Endometrial microvascular endothelial cells (primary cell): ENCODE data around the gene PIAS1. TPM values are rescaled to one million over a fixed set of nuclear protein-coding genes. Genes with fewer than 3 reads are reported as not detected.

Experiments used
- in situ Hi-C: cut with HindIII; loops from 2 replicates; pipeline ENCODE4 v1.10.0; 2017; ENCODE audit warnings: low sequenced_read_pairs, low pct_unique_long_range_greater_than_20kb; ENCODE audit errors: inconsistent ontology term
- total RNA-seq: library from RNA; depleted of rRNA; stranded (reverse); fragments of >200 nt; gene quantifications from one replicate; pipeline ENCODE4 v1.2.3, GENCODE V29; 2015; ENCODE audit errors: inconsistent ontology term

The PIAS1 gene
- total RNA-seq, 1 donor from 2014 or later: 13.8 TPM

DNA sequence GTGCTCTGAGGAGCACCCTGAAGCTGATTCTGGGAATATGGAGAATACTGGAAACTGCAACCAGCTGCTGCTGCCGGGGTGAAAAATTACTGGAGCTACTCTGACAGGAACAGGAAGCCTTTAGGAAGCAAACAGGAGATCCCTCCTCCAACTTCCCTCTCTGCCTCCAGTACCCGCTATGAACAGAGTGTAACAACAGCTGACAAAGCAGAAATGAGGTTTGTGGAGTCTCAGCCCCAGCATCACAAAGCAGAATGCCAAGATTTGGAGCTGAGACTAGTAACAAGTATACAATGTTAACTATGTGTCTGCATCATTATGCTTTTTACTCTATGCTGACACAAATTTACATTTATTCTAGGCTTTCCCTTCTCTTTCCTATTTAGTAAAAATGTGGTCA is 22.7 kb upstream of the PIAS1 start:
- in situ Hi-C loops: no loop called here

DNA sequence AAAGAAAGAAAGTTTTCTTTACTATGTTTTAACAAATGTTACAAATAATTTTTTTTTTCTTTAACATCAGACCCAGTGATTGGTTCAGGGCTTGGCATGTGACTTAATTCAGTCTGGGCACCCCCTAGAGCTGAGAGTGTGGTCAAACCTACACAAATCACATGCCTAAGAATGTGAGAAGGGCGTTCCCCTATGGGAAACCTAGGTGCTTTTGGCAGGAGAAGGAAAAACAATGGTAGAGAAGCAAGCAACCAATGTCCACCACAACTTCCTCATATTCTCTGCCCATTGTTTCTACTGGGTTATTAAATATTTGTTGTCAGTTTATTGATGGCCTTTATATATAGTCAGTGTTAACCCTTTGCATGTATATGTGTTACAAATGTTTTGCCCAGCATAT is 21.4 kb upstream of the PIAS1 start:
- in situ Hi-C loops: no loop called here

DNA sequence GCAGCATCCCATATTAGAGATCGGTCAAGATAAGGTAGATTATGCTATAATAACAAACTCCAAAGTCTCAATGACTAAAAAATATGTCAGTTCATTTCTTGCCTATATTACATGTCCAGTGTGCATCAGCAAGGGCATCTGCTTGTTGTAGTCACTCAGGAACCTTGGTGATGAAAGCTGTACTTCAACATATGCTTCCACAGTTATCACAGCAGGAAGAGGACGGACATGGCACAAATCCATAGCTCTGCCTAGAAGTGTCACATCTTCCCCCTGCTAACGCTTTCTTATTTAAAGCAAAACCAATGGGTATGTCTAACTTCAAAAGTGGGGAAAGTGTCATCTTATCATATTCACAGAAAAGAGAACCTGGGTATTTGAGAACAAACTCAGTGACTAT is 20.0 kb upstream of the PIAS1 start:
- in situ Hi-C loops: no loop called here

DNA sequence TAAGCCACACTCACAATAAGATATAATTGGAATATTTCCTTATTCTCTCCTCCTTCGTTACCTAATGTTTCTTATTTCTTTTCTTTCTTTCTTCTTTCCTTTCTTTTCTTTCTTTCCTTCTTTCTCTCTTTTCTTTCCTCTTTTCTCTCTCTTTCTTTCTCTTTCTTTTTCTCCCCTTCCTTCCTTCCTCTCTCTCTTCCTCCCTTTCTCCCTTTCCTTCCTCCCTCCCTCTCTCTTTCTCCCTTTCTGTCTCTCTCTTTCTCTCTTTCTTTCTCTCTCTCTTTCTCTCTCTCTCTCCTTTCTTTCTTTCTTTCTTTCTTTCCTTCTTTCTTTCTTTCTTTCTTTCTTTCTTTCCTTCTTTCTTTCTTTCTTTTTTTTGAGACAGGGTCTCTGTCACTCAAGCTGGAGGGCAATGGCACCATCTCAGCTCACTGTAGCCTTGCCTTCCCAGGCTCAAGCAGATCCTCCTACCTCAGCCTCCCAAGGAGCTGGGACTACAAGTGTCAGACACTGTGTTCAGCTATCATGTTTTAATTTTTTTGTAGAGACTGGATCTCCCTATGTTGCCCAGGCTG is 19.3 kb upstream of the PIAS1 start:
- in situ Hi-C loops: no loop called here

DNA sequence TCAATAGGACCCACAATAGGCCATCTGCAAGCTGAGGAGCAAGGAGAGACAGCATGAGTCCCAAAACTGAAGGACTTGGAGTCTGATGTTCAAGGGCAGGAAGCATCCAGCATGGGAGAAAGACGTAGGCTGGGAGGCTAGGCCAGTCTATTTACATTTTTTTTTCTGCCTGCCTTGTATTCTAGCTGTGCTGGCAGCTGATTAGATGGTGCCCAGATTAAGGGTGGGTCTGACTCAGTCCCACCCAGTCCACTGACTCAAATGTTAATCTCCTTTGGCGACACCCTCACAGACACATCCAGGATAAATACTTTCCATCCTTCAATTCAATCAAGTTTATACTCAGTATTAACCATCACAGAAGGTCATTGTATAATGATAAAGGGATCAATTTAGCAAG is 15.9 kb upstream of the PIAS1 start:
- in situ Hi-C loops: no loop called here

DNA sequence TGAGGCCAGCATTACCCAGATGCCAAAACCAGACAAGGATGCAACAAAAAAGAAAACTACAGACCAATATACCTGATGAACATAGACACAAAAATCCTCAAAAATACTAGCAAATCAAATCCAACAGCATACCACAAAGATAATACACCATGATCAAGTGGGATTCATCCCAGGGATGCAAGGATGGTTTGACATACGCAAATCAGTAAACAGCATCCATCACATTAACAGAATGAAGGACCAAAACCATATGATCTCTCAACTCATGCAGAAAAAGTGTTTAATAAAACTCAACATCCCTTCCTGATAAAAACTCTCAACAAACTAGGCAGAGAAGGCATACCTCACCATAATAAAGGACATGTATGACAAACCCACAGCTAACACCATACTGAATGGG is 14.0 kb upstream of the PIAS1 start:
- in situ Hi-C loops: no loop called here

DNA sequence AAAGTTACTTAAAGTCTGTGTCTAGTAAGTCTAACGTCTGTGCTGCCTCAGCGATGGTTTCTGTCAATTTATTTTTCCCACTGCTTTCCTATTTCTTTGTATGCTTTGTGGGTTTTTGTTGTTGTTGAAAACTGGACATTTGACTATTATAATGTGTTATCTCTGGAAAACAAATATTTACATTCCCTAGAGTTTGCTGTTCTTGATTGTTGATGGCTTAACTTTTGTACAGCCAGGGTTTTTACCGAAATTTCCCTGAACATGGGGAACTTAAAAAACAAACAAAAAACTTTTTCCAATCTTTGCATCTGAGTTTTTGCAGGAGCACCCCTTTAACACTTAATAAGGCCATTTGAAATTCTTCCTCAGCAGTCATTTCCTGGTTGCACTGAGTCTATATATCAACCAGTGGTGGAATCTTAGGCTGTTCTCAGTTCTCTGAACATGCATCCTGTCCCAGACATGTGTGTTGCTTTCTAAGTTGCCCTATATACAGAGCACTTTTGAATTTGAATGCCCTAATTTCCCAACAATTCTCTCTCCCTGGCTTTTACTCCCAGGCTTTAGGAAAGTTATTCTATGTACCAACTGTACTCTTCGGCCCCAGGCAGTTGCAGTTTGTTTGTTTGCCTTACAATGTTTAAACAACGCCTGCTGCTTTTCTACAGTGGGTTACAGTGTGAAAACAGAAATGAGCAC is 11.8 kb upstream of the PIAS1 start:
- in situ Hi-C loops: no loop called here

DNA sequence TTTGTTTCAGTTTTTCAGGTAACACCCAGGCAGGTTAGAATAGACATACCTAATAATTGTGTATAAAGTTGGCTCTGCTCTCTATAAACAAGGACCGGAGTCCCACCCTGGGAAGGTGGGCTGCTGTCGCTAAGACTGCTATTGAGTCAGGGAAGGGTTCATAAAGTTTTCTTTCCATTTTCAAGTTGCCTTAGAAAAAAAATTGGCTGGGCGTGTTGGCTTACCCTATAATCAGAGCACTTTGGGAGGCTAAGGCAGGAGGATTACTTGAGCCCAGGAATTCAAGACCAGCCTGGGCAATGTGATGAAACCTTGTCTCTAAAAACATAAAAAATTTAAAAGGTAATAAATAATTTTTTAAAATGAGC is 11.3 kb upstream of the PIAS1 start:
- in situ Hi-C loops: no loop called here

DNA sequence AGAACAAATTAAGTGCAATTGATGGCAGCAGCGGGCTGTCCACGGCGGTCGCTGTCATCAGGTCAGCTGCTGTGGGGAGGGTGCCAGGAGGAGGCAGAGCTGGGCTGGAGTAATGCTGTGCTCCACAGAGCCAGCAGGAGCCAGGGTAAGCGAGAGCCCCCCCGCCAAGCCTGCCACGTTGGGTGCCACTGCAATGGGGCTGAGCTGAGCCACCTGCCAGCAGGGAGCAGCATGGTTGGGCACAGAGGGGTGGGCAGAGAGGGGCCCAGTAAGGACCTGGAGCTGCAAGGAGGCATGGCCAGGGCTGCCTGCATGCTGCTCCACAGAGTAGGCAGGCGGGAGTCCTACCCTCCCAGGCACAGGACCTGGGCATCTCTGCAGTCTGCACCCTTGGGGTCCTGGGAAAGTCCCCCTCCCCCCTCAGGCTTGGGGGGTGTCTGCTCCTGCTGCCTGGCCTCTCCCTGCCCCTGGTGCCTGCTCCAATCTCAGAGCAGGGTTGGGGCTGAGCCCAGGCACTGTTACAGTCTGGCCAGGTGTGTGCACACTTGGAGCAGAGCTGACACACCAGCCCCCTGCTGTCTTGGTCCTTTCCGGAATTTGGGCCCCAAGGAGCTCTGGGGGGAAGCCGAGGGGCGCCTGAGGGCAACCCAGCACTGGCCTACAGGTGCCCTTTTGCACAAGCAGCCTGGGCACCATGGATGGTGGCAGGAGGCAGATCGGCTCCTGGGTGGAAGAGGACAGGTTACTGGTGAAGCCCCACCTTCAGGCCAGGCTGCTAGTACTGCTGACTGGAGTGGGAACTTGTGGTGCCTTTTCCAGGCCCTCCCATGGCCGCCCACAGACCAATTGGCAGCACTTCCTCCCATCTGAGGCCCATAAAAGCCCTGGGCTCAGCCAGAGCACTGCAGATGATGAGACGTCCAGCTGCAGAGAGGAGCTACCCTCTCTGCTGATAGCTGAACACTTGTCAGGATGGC is 8.5 kb upstream of the PIAS1 start:
- in situ Hi-C loops: no loop called here

DNA sequence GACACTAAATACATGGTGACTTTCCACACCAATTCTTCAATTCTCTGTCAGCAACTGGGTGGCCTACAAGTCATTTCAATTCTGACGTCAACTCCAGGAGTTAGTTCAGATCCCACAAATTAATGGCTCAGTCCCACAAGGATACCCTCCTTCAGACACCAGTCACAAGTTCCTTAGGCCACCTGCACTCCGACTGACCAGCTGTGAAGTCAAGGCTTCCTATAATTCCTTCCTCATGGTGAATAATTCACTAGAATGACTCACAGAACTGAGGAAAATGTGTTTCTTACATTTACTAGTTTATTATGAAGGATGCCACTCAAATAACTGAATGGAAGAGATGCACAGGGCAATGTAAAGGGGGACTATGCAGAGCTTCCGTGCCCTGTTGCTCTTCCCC is 6.3 kb upstream of the PIAS1 start:
- in situ Hi-C loops: no loop called here

DNA sequence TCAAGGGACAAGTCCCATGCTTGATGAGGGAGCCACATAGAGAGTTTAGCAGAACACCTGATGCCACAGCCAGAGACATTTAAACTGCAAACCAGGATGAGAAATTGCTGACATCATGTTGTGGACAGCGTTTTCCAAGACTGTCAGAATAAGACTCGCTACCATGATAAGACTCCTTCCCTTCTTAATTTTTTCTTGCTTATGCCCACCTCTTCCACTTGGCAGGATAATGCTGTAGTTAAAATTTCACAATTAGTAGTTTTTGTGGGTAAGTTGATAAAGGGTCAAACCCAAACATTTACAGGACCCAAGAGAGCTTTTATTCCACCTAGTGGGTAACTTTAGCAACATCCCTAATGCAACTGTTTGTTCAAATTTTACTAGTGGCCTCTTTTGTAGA is 3.0 kb upstream of the PIAS1 start:
- in situ Hi-C loops: no loop called here

DNA sequence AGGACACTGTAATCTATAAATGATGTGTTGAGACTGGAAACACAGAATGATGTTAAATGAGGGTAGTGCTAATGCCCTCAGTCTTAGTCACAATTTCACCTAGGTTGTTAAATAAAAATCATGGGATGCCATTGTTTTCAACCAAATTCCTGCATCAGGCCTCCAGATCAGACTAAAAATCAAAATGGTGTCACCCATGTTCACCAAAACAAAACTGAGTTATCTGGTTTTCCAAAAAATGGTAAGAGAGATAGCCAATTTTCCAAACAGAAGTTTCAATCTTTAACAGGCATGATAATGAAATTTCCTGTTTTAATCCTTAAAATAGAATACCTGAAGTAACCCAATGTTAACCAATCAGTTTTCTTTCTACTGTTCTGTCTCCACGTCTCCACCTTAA is 2.2 kb upstream of the PIAS1 start:
- in situ Hi-C loops: no loop called here

DNA sequence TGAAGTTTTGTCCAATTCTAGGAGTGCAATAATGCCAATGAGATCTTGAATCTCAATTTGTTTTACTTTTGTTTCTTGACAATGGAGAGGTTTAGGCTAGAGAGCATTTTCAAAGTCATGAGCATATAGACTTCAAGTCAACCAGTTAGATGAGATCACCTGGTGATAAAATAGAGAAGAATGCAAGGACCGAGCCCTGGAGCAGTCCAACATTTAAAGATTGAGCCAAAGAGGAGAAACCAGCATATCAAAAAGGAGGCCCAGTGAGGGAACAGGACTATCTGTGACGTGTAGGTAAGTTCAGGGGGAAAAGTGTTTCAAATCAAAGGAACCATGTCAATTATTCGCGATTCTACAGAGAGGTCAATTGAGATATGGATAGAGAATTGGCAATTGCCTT is 1.7 kb upstream of the PIAS1 start:
- in situ Hi-C loops: no loop called here

DNA sequence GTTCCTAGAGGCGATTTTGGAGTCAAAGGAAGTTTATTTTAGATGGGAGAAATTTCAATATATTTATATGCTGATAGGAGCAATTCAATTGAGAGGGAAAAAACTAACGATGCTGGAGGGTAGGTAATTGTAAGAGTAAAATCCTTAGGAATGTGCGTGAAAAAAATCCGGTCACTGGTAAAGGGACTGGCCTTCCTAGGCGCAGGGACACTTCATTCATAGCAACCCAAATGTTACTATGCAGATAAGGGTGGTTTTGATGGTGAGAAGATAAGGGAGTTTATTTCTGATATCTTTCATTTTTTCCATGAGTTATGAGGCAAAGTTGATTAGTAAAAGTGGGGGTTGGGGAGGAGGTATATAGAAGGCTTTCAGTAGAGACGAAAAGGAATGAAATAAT is 1.1 kb upstream of the PIAS1 start:
- in situ Hi-C loops: no loop called here

DNA sequence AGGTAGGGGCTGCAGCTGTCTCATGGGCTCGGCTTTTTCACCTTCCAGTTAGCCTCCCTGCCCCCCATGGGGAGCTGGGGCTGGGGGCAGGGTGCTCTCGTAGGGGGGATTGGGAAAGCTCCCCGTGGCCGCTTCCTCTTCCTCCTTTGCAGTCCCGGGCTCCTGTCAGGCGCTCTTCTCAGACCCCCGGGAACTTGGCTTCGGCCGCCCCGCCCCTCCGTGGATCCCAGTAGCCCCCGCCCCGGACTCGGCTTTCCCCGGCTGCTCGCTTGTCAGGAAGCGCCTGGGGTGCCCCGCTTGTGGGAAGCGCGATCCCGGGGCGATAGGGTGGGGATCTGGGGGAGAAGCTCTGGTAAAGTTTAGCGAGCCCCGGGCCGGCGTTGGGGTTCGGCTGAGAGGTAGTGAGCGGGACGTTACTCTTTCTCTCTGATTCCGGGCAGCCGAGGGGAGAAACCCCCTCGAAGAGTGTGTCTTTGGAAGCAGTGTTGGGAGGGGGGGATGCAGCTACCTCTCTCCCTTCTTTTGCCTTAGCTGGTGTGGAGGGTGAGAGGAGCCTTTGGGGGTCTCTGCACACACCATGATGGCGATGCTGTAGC is 611 bp downstream of the PIAS1 start:
- in situ Hi-C loops: no loop called here

DNA sequence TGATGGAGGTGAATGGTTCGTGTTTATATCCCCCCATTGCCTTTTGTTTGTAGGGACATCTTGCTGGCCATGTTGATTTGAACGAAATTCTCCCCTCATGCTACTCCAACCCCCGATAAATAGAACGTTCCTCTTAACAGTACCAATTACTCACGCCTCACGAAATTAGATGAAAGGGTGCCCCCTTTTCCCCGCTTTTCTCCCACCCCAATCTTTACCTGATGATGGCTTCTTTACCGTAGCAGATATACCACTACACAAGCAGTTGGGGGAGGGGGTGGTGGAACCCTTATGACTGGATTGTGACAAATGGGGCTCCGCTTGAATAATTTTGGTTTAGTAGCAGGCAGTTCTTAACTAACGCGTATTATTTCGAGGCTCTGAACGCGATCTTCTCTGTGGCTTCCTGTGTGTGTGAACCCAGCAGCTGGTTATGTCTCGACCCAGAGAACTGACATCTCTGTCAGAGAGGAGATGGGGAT is 1.1 kb downstream of the PIAS1 start:
- in situ Hi-C loops: no loop called here

DNA sequence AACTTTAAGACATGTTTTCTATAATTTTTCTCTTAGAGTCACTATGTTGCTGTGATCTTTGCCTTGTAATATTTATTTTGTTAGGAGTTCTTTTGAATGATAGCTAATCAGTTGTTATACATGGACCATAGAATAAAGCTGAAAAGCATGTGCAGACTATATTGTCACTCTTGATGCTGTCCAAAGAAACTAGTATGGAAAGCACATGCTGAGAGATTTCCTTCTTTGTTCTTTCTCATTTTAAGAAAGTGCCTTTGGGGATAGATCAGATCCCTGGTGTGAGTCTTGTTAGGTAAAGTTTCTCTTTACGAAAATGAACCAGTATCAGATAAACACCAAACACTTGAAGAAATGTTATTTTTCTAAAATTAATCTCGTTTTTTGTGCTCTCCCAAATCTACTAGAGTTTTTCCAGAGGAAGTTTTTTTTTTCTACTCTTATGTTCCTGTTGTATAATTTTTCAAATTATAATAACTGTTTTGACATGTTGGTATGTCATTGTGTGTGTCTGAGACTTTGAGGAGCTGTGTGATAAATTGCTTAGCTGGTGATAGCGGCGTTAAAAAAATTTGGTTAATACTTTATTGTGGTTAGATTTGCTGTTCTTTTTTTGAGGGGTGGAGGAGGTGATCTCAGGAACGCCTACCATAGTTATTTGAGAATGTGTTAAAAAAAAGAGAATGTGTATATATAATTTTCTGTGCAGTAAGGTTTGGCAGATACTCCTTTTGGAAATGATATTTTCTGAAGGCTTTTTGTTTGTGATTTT is 2.2 kb downstream of the PIAS1 start:
- in situ Hi-C loops: no loop called here

DNA sequence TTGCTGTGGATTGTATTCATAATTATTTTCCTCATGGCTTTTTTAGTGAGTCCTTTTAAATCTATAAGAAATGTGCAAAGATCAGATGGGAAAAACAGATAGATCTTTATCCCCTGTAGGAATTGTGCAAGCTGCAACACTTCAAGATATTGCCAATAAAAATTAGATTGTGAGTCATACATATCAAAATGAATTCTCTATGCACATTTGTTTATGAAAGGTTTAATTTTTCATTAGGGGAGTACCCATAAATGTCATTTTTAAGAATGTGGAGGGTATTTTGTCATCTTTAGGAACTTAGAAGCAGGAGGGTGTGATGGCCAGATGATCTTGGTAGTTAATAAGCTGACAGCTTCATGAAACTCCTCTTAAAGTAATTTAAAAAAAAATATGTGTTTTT is 2.9 kb downstream of the PIAS1 start:
- in situ Hi-C loops: no loop called here

DNA sequence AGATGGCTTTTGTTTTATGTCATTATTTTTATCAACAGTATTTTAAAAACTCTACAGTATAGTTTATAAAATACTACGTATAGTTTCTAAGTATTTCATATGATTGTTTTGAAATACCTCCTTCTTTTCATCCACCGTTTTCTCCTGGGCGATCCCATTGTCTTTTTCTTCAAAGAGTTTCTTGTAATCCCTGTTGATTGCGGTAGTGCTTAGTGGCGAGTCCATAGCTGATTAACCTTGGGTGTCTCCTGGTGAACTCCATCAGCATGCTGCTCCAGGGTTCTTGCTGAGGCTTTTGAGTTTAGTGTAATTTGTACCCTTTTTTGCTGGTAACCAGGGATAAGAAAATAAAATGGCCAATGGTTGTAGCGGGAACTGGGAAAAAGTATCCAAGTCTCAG is 3.6 kb downstream of the PIAS1 start:
- in situ Hi-C loops: no loop called here
